GM13977 (cell line): ENCODE results near the gene TAF8.

Experiments used
- DNase-seq: peaks from one replicate; pipeline ENCODE4 v3.0.0; 2012; ENCODE audit warnings: low spot score
- CTCF ChIP-seq: IDR thresholded peaks from 2 replicates; pipeline ENCODE4 v1.5.1; 2012; ENCODE audit warnings: mild to moderate bottlenecking, control low read depth; ENCODE audit not compliant: insufficient read depth; ENCODE audit errors: extremely low read depth, missing control alignments
- in situ Hi-C: fragments of 300-500 bp; cut with MboI; formaldehyde crosslinking; loops from one replicate; pipeline ENCODE4 v1.12.0; 2022; ENCODE audit warnings: low sequenced_read_pairs, low pct_unique_long_range_greater_than_20kb, mixed read lengths, inconsistent platforms; ENCODE audit not compliant: unreplicated experiment

TAF8 gene

GRCh38 chr6:42059743-42060142 is 9.4 kb downstream of the TAF8 start:
- in situ Hi-C loops = no loop called here

GRCh38 chr6:42066156-42066675 is 15.9 kb downstream of the TAF8 start:
- no peak for TF ChIP-seq CTCF
- in situ Hi-C loops = no loop called here
- no peak for DNase-seq

More at GRCh38 chr6:42059743-42060142, 9.4 kb downstream of the TAF8 start:
- DNase-seq = no peak
- TF ChIP-seq CTCF = no peak

GRCh38 chr6:42068173-42068572 is 17.8 kb downstream of the TAF8 start:
- TF ChIP-seq CTCF = no peak
- DNase-seq = no peak
- in situ Hi-C loops = no loop called here

GRCh38 chr6:42068872-42069522 is 18.7 kb downstream of the TAF8 start:
- no peak for TF ChIP-seq CTCF
- in situ Hi-C loops = no loop called here
- DNase-seq = no peak

GRCh38 chr6:42071881-42072583 is 21.7 kb downstream of the TAF8 start:
- in situ Hi-C loops = no loop called here
- TF ChIP-seq CTCF = no peak
- DNase-seq = no peak

- no peak for TF ChIP-seq CTCF
- in situ Hi-C loops = no loop called here
- no peak for DNase-seq
These were observed 23.0 kb downstream of the TAF8 start for GRCh38 chr6:42073287-42073686.
